Placental epithelial cell (primary cell): Measurements from ENCODE around the gene PKD1L1. TPM values are rescaled to one million over a fixed set of nuclear protein-coding genes. Genes with fewer than 3 reads are reported as not detected.

Experiments
- total RNA-seq: library from RNA; depleted of rRNA; stranded (reverse); fragments of >200 nt; gene quantifications from 2 replicates; pipeline ENCODE4 v1.2.3, GENCODE V29; 2012

PKD1L1 gene
- under 0.01 TPM in 2 replicates for total RNA-seq

GRCh38 chr7:47948141-47948790 lies at the start of gene PKD1L1:
Gene PKD1L1, minus strand, starts transcription at chr7:47948466. Its CDS starts 26 bp downstream, at chr7:47948440.

GRCh38 chr7:47979145-47979831 lies 31.0 kb upstream of the PKD1L1 start, which contains the start of gene HUS1:
Gene HUS1, minus strand, starts transcription at chr7:47979615. Its CDS starts 96 bp downstream, at chr7:47979519.

Other genes starting within 250 kb of the PKD1L1 start
- 14.1 and 21.7 TPM in 2 replicates for gene HUS1, start 31.1 kb upstream of the PKD1L1 start, total RNA-seq
- 0.11 TPM in 1 of 2 replicates, not detected in the other for gene SUN3, start 80.6 kb upstream of the PKD1L1 start, total RNA-seq
- 0.11 and 0.39 TPM in 2 replicates for gene C7orf57, start 87.1 kb upstream of the PKD1L1 start, total RNA-seq
- 23.5 and 36.5 TPM in 2 replicates for gene UPP1, start 140.8 kb upstream of the PKD1L1 start, total RNA-seq
- gene ABCA13, start 223.0 kb upstream of the PKD1L1 start, total RNA-seq: under 0.01 TPM in 1 of 2 replicates, not detected in the other